Body of pancreas (tissue), 4 donors: ENCODE results near the gene DCTN1. TPM values are rescaled to one million over a fixed set of nuclear protein-coding genes. Genes with fewer than 3 reads are reported as not detected.

Experiments
- ATAC-seq: fragments of 150-250 bp; one replicate; pipeline ENCODE4 v1.9.1; 2016
- DNase-seq, 4 donors: peaks; one replicate each; pipeline ENCODE4 v3.0.0-alpha.2; 2019
- H3K27ac ChIP-seq, 4 donors: fragments of 200-600 bp; sonication (generic); 1 replicate in 3 of 4; 2 replicates in 1 of 4; pipeline versions ENCODE4 v1.5.1 to v1.6.1; 2016 to 2019; ENCODE audit warnings: mild to moderate bottlenecking in 1 of 4, mixed read lengths in 1 of 4, moderate library complexity in 1 of 4
- H3K27me3 ChIP-seq, 2 donors: fragments of 200-600 bp; sonication (generic); one replicate each; pipeline ENCODE4 v1.6.0; 2016; ENCODE audit warnings: mild to moderate bottlenecking in 1 of 2
- H3K36me3 ChIP-seq, 2 donors: fragments of 200-600 bp; sonication (generic); replicated peaks in 1 of 2; 2 replicates each; pipeline ENCODE4 v1.5.1; 2016; ENCODE audit warnings: low read depth in 2 of 2; ENCODE audit not compliant: insufficient read depth in 1 of 2
- H3K4me1 ChIP-seq: fragments of 200-600 bp; sonication (generic); one replicate; pipeline ENCODE4 v1.6.0; 2016
- H3K4me3 ChIP-seq, 2 donors: fragments of 200-600 bp; sonication (generic); 1 replicate in 1 of 2; 2 replicates in 1 of 2; pipeline ENCODE4 v1.5.1; 2016 to 2019
- H3K9me3 ChIP-seq, 3 donors: fragments of 200-600 bp; sonication (generic); 1 replicate in 2 of 3; 2 replicates in 1 of 3; pipeline ENCODE4 v1.5.1; 2016
- CTCF ChIP-seq, 7 experiments: fragments of 450-650 bp in 4 of 7; fragments of 200-600 bp in 3 of 7; sonication (generic) in 3 of 7; IDR thresholded peaks; one replicate each; pipeline ENCODE4 v1.5.1; 2016 to 2019; ENCODE audit warnings: antibody characterized with exemption in 7 of 7
- POLR2A ChIP-seq, 3 donors: fragments of 450-650 bp; IDR thresholded peaks; one replicate each; pipeline ENCODE4 v1.6.1; 2016; ENCODE audit warnings: antibody characterized with exemption in 3 of 3, mild to moderate bottlenecking in 2 of 3
- WGBS, 2 donors: methylation state at CpG; one replicate each; pipeline ENCODE4 v1.1.5; 2017; 5-methylcytosine and 5-hydroxymethylcytosine counted together
- intact Hi-C: fragments of 100-400 bp; cut with DNase I; formaldehyde crosslinking; loops from one replicate; pipeline ENCODE4 v1.15.1; 2023
- total RNA-seq, 2 donors: library from RNA; depleted of rRNA; stranded (reverse); fragments of >200 nt; gene quantifications; one replicate each; pipeline ENCODE4 v1.1.0, GENCODE V29; 2016

The DCTN1 gene
- total RNA-seq, 2 donors from 2014 or later, result 71.3 to 82.4 TPM

GRCh38 chr2:74420006-74420405 is 39.9 kb upstream of the DCTN1 start:
- ATAC-seq, result no peak
- WGBS, 2 donors, result 74% methylated on average over 2 of the region's 2 CpGs

GRCh38 chr2:74419345-74419744 is 39.2 kb upstream of the DCTN1 start:
- no peak overlapping the region for H3K4me3 ChIP-seq
- no peaks in the 10 kb centered on the region for H3K36me3 ChIP-seq
- H3K4me1 ChIP-seq, result peaks cover 35% of the 10 kb centered on the region
- ATAC-seq, result no peak
- intact Hi-C loops, result no loop called here
- H3K9me3 ChIP-seq, result no peaks in the 10 kb centered on the region
- no peak overlapping the region for H3K27ac ChIP-seq
- H3K27me3 ChIP-seq, result no peaks in the 10 kb centered on the region
- DNase-seq, result no peak
- TF ChIP-seq CTCF (IDR thresholded peaks at IDR 0.05) (no peak), POLR2A (IDR thresholded peaks at IDR 0.05) (no peak)
- WGBS, 2 donors, result 85 to 88% methylated on average over 1 of the region's 1 CpG

More at GRCh38 chr2:74420006-74420405, 39.9 kb upstream of the DCTN1 start:
- TF ChIP-seq CTCF (IDR thresholded peaks at IDR 0.05) (no peak), POLR2A (IDR thresholded peaks at IDR 0.05) (no peak)
- no peak for DNase-seq
- no peaks in the 10 kb centered on the region for H3K9me3 ChIP-seq
- no peaks in the 10 kb centered on the region for H3K36me3 ChIP-seq
- no peak overlapping the region for H3K27ac ChIP-seq
- intact Hi-C loops, result no loop called here
- no peaks in the 10 kb centered on the region for H3K27me3 ChIP-seq
- peaks cover 28% of the 10 kb centered on the region for H3K4me1 ChIP-seq
- no peak overlapping the region for H3K4me3 ChIP-seq

GRCh38 chr2:74418312-74418711 is 38.2 kb upstream of the DCTN1 start:
- intact Hi-C loops, result no loop called here
- H3K4me1 ChIP-seq, result peaks cover 35% of the 10 kb centered on the region
- no peaks in the 10 kb centered on the region for H3K36me3 ChIP-seq
- no peaks in the 10 kb centered on the region for H3K27me3 ChIP-seq
- no peak overlapping the region for H3K27ac ChIP-seq
- no peak for ATAC-seq
- no peak for TF ChIP-seq CTCF (IDR thresholded peaks at IDR 0.05)
- no peak for TF ChIP-seq POLR2A (IDR thresholded peaks at IDR 0.05)
- WGBS, 2 donors, result 67 to 77% methylated on average over 20 to 25 of the region's 27 CpGs
- no peaks in the 10 kb centered on the region for H3K9me3 ChIP-seq
- no peak overlapping the region for H3K4me3 ChIP-seq
- no peak for DNase-seq

GRCh38 chr2:74417763-74418162 is 37.7 kb upstream of the DCTN1 start:
- Histone ChIP-seq H3K9me3 (no peaks in the 10 kb centered on the region), H3K4me1 (peaks cover 35% of the 10 kb centered on the region), H3K4me3 (no peak overlapping the region), H3K36me3 (no peaks in the 10 kb centered on the region), H3K27ac (no peak overlapping the region), H3K27me3 (no peaks in the 10 kb centered on the region)
- no peak for ATAC-seq
- intact Hi-C loops, result no loop called here
- TF ChIP-seq POLR2A (IDR thresholded peaks at IDR 0.05), result no peak
- TF ChIP-seq CTCF (IDR thresholded peaks at IDR 0.05), result no peak
- 81 to 95% methylated on average over 5 to 6 of the region's 6 CpGs for WGBS, 2 donors
- DNase-seq, result no peak

GRCh38 chr2:74417197-74417596 is 37.1 kb upstream of the DCTN1 start:
- Histone ChIP-seq H3K4me1 (peaks cover 32% of the 10 kb centered on the region), H3K27me3 (no peaks in the 10 kb centered on the region), H3K4me3 (no peak overlapping the region), H3K27ac (no peak overlapping the region), H3K9me3 (no peaks in the 10 kb centered on the region), H3K36me3 (no peaks in the 10 kb centered on the region)
- 59 to 80% methylated on average over 3 of the region's 3 CpGs for WGBS, 2 donors
- TF ChIP-seq POLR2A (IDR thresholded peaks at IDR 0.05) (no peak), CTCF (IDR thresholded peaks at IDR 0.05) (no peak)
- intact Hi-C loops, result no loop called here
- no peak for ATAC-seq
- DNase-seq, result no peak
